GM23338 (cell line): ENCODE measurements around the gene ESYT2. TPM values are rescaled to one million over a fixed set of nuclear protein-coding genes. Genes with fewer than 3 reads are reported as not detected.
A peak's percentile ranks its signal among the peaks of the same experiment; 100 is the strongest.

ENCODE experiments used
- ATAC-seq: fragments of 200-7000 bp; cut with Tn5 transposase; 3 replicates; pipeline ENCODE4 v1.9.1; 2020
- DNase-seq: peaks from one replicate; pipeline ENCODE4 v3.0.0-alpha.2; 2015; ENCODE audit warnings: low spot score
- H2AFZ ChIP-seq: fragments of 200-600 bp; sonication (generic); 2 replicates; pipeline ENCODE4 v1.8.0; 2016; ENCODE audit warnings: antibody characterized with exemption, mild to moderate bottlenecking, moderate library complexity
- H3F3A ChIP-seq: fragments of 200-600 bp; sonication (generic); replicated peaks from 2 replicates; pipeline ENCODE4 v1.8.0; 2017; ENCODE audit warnings: antibody characterized with exemption, mixed run types, low read depth
- H3K27ac ChIP-seq: fragments of 200-600 bp; sonication (generic); 2 replicates; pipeline ENCODE4 v1.6.1; 2016; ENCODE audit warnings: low read depth
- H3K27me3 ChIP-seq: fragments of 200-600 bp; sonication (generic); 2 replicates; pipeline ENCODE4 v1.8.0; 2016; ENCODE audit warnings: mild to moderate bottlenecking, mixed run types, moderate library complexity; ENCODE audit not compliant: insufficient read depth
- H3K36me3 ChIP-seq: fragments of 200-600 bp; sonication (generic); 2 replicates; pipeline ENCODE4 v1.8.0; 2016; ENCODE audit warnings: mild to moderate bottlenecking; ENCODE audit not compliant: insufficient read depth
- H3K4me1 ChIP-seq: fragments of 200-600 bp; sonication (generic); 2 replicates; pipeline ENCODE4 v1.8.0; 2016; ENCODE audit warnings: mild to moderate bottlenecking, moderate library complexity; ENCODE audit not compliant: insufficient read depth
- H3K4me2 ChIP-seq: fragments of 200-600 bp; sonication (generic); 2 replicates; pipeline ENCODE4 v1.7.1; 2017; ENCODE audit warnings: mixed run types
- H3K4me3 ChIP-seq: fragments of 200-600 bp; sonication (generic); 2 replicates; pipeline ENCODE4 v1.6.1; 2016; ENCODE audit warnings: mixed run types
- H3K79me2 ChIP-seq: fragments of 200-600 bp; sonication (generic); replicated peaks from 2 replicates; pipeline ENCODE4 v1.8.0; 2017; ENCODE audit warnings: mild to moderate bottlenecking; ENCODE audit not compliant: insufficient read depth
- H3K9me2 ChIP-seq: fragments of 200-600 bp; sonication (generic); 2 replicates; pipeline ENCODE4 v1.8.0; 2017; ENCODE audit not compliant: insufficient read depth
- H4K20me1 ChIP-seq: fragments of 200-600 bp; sonication (generic); replicated peaks from 2 replicates; pipeline ENCODE4 v1.8.0; 2017; ENCODE audit warnings: mild to moderate bottlenecking; ENCODE audit not compliant: insufficient read depth
- H3K27ac Mint-ChIP-seq: 2 replicates; pipeline ENCODE4 v1.8.0; 2020; ENCODE audit warnings: inconsistent platforms, mild to moderate bottlenecking, moderate library complexity, mixed read lengths
- H3K27me3 Mint-ChIP-seq: 3 replicates; pipeline ENCODE4 v1.8.0; 2022; ENCODE audit warnings: low read depth, mild to moderate bottlenecking, moderate library complexity, mixed read lengths, inconsistent platforms; ENCODE audit not compliant: insufficient read depth, poor library complexity
- H3K36me3 Mint-ChIP-seq: 3 replicates; pipeline ENCODE4 v1.8.0; 2021; ENCODE audit warnings: low read depth, mild to moderate bottlenecking, inconsistent platforms, moderate library complexity, mixed read lengths
- H3K4me1 Mint-ChIP-seq: 3 replicates; pipeline ENCODE4 v1.8.0; 2020; ENCODE audit warnings: mild to moderate bottlenecking, inconsistent platforms, mixed read lengths
- H3K4me3 Mint-ChIP-seq: 3 replicates; pipeline ENCODE4 v1.8.0; 2021; ENCODE audit warnings: moderate library complexity, mild to moderate bottlenecking, inconsistent platforms, mixed read lengths
- H3K9me3 Mint-ChIP-seq: 3 replicates; pipeline ENCODE4 v1.8.0; 2020; ENCODE audit warnings: moderate library complexity, mild to moderate bottlenecking, inconsistent platforms, mixed read lengths
- EZH2 ChIP-seq: fragments of 200-600 bp; sonication (generic); IDR thresholded peaks from one replicate; pipeline ENCODE4 v1.8.0; 2017; ENCODE audit warnings: antibody characterized with exemption, mild to moderate bottlenecking, low read depth; ENCODE audit not compliant: unreplicated experiment
- EZH2phosphoT487 ChIP-seq: fragments of 200-600 bp; sonication (generic); IDR thresholded peaks from one replicate; pipeline ENCODE4 v1.8.1; 2018; ENCODE audit warnings: antibody characterized with exemption; ENCODE audit not compliant: unreplicated experiment
- NANOG ChIP-seq: IDR thresholded peaks from 2 replicates; pipeline ENCODE4 v1.6.1; 2016; ENCODE audit warnings: antibody characterized with exemption, borderline replicate concordance
- POLR2AphosphoS5 ChIP-seq: IDR thresholded peaks from 2 replicates; pipeline ENCODE4 v1.6.1; 2016; ENCODE audit warnings: antibody characterized with exemption, low read depth
- REST ChIP-seq: IDR thresholded peaks from one replicate; pipeline ENCODE4 v1.6.1; 2018; ENCODE audit warnings: antibody characterized with exemption; ENCODE audit not compliant: unreplicated experiment
- polyA plus RNA-seq: library from polyadenylated mRNA; unstranded; fragments of >200 nt; fragmentation: Nextera tagmentation; extraction: Ambion mirVana; gene quantifications from 2 replicates; pipeline ENCODE4 v1.2.1, GENCODE V29; 2016
- total RNA-seq: library from RNA; depleted of rRNA; stranded (reverse); fragments of >200 nt; shearing (Covaris generic); gene quantifications from 2 replicates; pipeline ENCODE4 v1.2.3, GENCODE V29; 2014
- TF ChIP-seq, protein P1 (sequence below): fragments of 250-450 bp; sonication (Bioruptor Pico); IDR thresholded peaks from 2 replicates; pipeline ENCODE4 v1.5.0; 2020; ENCODE audit warnings: mild to moderate bottlenecking, moderate library complexity

Gene ESYT2
- total and polyA plus RNA-seq, 2 experiments from 2014 or later = 9.6 to 52.7 TPM

DNA sequence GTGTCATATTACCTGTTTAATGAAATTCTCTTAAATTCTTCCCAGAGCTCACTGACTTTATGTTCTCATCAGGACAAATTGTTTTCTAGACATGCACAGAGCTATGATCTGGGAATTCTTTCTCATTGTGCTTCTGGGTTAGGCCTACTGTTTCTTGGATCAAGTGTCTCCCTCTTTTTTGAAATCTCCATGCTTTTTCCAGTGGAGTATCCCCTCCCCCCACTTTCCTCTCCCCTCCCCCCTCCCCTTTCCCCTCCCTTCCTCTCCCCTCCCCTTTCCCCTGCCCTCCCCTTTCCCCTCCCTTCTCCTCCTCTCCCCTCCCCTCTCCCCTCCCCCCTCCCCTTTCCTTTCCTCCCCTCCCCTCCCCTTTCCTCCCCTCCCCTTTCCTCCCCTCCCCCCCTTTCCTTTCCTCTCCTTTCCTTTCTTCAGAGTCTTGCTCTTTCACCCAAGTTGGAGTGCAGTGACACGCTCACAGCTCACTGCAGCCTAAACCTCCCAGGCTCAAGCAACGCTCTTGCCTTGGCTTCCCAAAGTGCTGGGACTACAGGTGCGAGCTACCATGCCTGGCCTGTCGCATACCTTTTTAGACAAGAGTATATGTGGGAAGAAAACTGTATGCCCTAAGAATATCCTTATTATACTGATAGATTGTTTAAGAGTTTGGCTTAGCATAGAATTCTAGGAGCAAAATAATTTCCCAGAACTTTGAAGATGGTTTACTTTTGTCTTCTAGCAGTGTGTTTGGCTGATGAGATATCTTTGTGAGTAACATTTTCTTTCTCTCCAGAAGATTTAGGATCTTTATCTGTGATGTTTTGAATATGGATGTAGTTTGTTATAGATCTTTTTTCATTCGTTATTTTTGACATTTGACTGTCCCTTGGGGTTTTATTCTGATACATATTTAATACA is 29.5 kb upstream of the ESYT2 start (continued):
- TF ChIP-seq REST (no peak), POLR2AphosphoS5 (peak; percentile 37), EZH2 (no peak), NANOG (no peak)

DNA sequence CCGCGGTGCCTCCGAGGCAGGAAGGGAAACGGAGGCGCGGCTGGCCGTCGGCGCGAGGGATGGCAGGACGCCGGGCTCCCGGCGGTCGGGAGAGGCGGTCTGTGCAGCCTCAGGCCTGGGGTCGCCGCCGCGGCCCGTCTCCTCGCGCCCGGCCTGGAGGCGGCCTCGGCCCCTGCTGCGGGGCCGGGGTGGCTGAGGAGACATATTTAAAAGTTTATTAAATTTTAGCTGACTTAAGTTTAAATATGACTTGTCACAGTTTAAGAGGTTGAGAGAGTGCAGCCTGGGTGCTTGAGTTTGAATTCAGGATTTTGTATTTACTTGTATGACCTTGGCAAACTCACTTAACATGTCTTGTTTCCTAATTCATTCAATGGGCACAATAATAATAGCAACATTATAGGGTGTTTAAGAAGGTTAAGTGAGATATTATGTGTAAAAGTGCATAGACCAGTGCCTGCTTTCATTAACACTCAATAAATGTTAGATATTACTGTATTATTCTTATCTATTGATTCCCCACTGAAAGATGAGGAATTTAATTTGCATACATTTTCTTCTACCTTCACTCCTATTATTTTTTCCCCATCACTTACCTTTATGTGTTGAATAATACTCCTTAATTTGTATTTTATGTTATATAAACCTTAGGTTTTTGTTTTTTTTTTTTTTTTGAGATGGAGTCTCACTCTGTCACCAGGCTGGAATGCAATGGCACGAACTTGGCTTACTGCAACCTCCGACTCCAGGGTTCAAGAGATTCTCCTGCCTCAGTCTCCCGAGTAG is 27.8 kb upstream of the ESYT2 start:
- Mint-ChIP-seq H3K27me3 (peaks cover 16% of the 10 kb centered on the region), H3K4me1 (peaks cover 43% of the 10 kb centered on the region), H3K36me3 (peaks cover 8% of the 10 kb centered on the region), H3K9me3 (peaks cover 2% of the 10 kb centered on the region; the same call in 2 of the 3 replicates), H3K4me3 (peak overlapping the region; percentile 98), H3K27ac (no peak overlapping the region)
- Histone ChIP-seq H3F3A (no peaks in the 10 kb centered on the region), H3K9me2 (no peaks in the 10 kb centered on the region), H3K4me1 (peaks cover 49% of the 10 kb centered on the region), H2AFZ (0 out of 2 replicates have a peak overlapping the region, but pooled peaks have one; percentile 0), H3K4me3 (peak overlapping the region; percentile 85), H3K4me2 (peak overlapping the region; percentile 80), H3K27ac (no peak overlapping the region), H3K79me2 (peaks cover 27% of the 10 kb centered on the region; the same call in 1 of the 2 replicates), H3K27me3 (no peaks in the 10 kb centered on the region), H3K36me3 (no peaks in the 10 kb centered on the region; the same call in 1 of the 2 replicates), H4K20me1 (no peaks in the 10 kb centered on the region)
- TF ChIP-seq EZH2phosphoT487 (no peak), EZH2 (no peak), NANOG (no peak)
- DNase-seq (no peak), ATAC-seq (peak; percentile 16; the same call in 2 of the 3 replicates)

GRCh38 chr7:158854681-158855081 is 25.4 kb upstream of the ESYT2 start:
- Histone ChIP-seq H3K4me1 (peaks cover 26% of the 10 kb centered on the region), H3K79me2 (peaks cover 19% of the 10 kb centered on the region; the same call in 1 of the 2 replicates), H3K4me3 (no peak overlapping the region), H3K27ac (no peak overlapping the region), H4K20me1 (no peaks in the 10 kb centered on the region), H3F3A (no peaks in the 10 kb centered on the region), H3K36me3 (no peaks in the 10 kb centered on the region; the same call in 1 of the 2 replicates), H2AFZ (no peak overlapping the region), H3K4me2 (no peak overlapping the region), H3K27me3 (no peaks in the 10 kb centered on the region), H3K9me2 (no peaks in the 10 kb centered on the region)
- Mint-ChIP-seq H3K4me1 (peaks cover 24% of the 10 kb centered on the region), H3K36me3 (no peaks in the 10 kb centered on the region), H3K4me3 (peak overlapping the region; percentile 52), H3K27ac (no peak overlapping the region), H3K27me3 (peaks cover 14% of the 10 kb centered on the region), H3K9me3 (no peaks in the 10 kb centered on the region)
- DNase-seq = no peak
- no peak for ATAC-seq
- TF ChIP-seq, protein P1, sequence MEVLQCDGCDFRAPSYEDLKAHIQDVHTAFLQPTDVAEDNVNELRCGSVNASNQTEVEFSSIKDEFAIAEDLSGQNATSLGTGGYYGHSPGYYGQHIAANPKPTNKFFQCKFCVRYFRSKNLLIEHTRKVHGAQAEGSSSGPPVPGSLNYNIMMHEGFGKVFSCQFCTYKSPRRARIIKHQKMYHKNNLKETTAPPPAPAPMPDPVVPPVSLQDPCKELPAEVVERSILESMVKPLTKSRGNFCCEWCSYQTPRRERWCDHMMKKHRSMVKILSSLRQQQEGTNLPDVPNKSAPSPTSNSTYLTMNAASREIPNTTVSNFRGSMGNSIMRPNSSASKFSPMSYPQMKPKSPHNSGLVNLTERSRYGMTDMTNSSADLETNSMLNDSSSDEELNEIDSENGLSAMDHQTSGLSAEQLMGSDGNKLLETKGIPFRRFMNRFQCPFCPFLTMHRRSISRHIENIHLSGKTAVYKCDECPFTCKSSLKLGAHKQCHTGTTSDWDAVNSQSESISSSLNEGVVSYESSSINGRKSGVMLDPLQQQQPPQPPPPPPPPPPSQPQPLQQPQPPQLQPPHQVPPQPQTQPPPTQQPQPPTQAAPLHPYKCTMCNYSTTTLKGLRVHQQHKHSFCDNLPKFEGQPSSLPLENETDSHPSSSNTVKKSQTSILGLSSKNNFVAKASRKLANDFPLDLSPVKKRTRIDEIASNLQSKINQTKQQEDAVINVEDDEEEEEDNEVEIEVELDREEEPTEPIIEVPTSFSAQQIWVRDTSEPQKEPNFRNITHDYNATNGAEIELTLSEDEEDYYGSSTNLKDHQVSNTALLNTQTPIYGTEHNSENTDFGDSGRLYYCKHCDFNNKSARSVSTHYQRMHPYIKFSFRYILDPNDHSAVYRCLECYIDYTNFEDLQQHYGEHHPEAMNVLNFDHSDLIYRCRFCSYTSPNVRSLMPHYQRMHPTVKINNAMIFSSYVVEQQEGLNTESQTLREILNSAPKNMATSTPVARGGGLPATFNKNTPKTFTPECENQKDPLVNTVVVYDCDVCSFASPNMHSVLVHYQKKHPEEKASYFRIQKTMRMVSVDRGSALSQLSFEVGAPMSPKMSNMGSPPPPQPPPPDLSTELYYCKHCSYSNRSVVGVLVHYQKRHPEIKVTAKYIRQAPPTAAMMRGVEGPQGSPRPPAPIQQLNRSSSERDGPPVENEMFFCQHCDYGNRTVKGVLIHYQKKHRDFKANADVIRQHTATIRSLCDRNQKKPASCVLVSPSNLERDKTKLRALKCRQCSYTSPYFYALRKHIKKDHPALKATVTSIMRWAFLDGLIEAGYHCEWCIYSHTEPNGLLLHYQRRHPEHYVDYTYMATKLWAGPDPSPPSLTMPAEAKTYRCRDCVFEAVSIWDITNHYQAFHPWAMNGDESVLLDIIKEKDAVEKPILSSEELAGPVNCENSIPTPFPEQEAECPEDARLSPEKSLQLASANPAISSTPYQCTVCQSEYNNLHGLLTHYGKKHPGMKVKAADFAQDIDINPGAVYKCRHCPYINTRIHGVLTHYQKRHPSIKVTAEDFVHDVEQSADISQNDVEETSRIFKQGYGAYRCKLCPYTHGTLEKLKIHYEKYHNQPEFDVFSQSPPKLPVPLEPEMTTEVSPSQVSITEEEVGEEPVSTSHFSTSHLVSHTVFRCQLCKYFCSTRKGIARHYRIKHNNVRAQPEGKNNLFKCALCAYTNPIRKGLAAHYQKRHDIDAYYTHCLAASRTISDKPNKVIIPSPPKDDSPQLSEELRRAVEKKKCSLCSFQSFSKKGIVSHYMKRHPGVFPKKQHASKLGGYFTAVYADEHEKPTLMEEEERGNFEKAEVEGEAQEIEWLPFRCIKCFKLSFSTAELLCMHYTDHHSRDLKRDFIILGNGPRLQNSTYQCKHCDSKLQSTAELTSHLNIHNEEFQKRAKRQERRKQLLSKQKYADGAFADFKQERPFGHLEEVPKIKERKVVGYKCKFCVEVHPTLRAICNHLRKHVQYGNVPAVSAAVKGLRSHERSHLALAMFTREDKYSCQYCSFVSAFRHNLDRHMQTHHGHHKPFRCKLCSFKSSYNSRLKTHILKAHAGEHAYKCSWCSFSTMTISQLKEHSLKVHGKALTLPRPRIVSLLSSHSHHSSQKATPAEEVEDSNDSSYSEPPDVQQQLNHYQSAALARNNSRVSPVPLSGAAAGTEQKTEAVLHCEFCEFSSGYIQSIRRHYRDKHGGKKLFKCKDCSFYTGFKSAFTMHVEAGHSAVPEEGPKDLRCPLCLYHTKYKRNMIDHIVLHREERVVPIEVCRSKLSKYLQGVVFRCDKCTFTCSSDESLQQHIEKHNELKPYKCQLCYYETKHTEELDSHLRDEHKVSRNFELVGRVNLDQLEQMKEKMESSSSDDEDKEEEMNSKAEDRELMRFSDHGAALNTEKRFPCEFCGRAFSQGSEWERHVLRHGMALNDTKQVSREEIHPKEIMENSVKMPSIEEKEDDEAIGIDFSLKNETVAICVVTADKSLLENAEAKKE (CRISPR knock-in tag) = no peak
- TF ChIP-seq EZH2 = no peak
